Umbilical cord (tissue), 2 donors: ENCODE measurements around the gene FBXL14. TPM values are rescaled to one million over a fixed set of nuclear protein-coding genes. Genes with fewer than 3 reads are reported as not detected.

ENCODE experiments used
- DNase-seq: peaks from one replicate; pipeline ENCODE4 v3.0.0-alpha.2; 2015; ENCODE audit warnings: low spot score
- total RNA-seq: library from RNA; depleted of rRNA; stranded (reverse); fragments of >200 nt; gene quantifications from one replicate; pipeline ENCODE4 v1.2.3, GENCODE V29; 2014; ENCODE audit warnings: low replicate concordance; ENCODE audit not compliant: insufficient read depth

FBXL14 gene
- total RNA-seq, 1 donor from 2014 or later = 9.6 TPM

DNA sequence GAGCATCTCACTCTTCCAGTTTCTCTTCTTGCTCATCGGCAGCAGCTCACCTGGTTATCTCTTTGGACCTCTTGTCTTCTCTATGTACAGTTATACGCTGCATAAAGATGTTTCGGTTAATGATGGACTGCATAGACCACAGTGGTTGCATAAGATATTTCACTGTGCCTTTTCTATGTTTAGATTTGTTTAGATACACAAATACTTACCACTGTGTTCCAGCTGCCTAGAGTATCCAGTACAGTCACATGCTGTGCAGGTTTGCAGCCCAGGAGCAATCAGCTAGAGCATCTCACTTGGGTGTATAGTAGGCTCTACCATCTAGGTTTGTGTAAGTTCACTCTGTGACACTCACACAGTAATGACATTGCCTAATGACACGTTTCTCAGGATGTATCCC is 57.6 kb downstream of the FBXL14 start:
- no peak for DNase-seq

GRCh38 chr12:1534748-1535147 is 59.6 kb downstream of the FBXL14 start:
- no peak for DNase-seq

DNA sequence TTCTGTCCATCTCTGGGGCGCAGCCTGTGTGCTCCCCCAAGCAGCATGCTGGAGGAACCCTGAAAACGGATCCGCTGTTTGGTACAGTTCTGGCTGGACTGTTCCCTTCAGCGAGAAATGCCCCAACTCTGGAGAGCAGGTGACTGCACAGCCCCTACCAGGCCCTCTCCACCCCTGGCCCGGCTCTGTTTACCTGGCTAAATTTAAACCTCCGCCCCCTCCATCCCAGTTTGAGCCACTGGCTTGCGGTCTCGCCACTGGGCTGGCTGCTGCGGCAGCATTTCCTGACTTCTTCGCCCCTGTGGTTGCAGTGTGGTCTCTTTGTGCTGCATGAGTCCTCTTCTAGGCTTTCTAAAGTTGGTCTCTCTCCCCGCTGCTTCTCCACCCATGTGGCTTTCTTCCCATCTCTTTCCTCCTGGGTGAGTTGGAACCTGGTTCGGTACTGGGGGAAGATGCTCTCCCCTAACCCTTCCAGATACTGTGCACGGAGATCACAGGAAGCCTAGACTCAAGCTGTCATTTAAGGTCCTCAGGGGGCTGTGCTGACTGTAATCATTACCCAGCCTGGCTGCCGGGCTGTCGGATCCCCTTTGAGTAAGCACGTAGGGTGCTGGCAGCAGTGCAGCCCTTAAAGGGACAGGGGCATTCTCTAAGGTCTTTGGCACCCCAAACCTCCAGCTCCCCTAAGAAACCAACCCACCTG is 60.6 kb downstream of the FBXL14 start:
- no peak for DNase-seq

DNA sequence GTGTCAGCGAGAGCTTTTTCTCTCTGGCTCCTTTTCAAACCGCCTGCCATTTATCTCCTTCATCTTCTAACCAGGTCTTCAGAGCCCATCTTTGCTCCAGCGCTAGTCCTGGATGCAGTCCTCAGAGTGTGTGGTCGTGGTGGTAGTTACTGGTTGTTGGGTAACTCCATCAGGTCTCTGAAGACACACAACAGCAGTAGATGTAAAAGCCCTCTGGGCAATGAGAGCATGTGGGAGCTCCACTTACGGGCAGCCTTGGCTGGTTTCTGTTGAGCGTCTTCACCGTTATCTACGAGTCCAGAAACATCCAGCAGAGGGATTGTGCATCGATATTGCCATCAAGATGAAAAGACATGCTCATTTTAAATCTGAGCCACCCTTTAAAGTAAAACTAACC is 61.2 kb downstream of the FBXL14 start:
- DNase-seq = peak; percentile 58

GRCh38 chr12:1532375-1533165 is 61.8 kb downstream of the FBXL14 start:
- no peak for DNase-seq

DNA sequence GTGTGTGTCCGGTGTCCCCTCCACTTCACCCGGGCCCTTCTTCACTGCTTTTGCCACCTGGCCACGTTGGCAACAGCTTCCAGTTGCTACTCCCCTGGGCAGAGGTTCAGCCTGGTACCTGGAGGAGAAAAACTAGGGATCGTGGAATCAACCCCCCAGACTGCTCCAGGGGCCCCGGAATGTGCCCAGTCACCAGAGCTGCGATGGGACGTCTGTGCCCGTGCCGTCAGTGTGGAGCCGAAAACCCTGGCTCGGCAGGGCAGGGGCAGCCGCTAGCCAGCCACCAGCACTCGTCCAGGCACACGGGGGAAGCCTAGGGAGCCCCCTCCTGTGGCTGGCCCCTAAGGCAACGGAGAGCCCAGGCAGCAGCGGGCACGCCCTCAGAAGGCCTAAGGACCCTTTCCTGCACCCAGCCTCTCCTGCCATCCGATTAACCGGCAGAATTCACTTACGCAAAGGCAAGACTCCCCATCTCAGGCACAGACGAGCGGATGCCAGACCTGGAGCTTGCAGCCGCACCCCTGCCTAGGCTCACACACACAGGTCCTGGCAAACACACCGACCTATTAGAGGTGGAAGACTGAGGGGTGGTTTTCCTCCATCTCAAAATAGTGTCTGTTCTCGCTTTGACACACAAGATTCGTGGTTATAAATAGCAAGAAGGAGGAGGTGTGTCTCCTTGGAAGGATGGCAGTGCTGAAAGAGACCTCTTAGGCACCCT is 62.6 kb downstream of the FBXL14 start:
- no peak for DNase-seq

- DNase-seq = no peak
These were observed 63.2 kb downstream of the FBXL14 start for GRCh38 chr12:1531153-1531653.

DNA sequence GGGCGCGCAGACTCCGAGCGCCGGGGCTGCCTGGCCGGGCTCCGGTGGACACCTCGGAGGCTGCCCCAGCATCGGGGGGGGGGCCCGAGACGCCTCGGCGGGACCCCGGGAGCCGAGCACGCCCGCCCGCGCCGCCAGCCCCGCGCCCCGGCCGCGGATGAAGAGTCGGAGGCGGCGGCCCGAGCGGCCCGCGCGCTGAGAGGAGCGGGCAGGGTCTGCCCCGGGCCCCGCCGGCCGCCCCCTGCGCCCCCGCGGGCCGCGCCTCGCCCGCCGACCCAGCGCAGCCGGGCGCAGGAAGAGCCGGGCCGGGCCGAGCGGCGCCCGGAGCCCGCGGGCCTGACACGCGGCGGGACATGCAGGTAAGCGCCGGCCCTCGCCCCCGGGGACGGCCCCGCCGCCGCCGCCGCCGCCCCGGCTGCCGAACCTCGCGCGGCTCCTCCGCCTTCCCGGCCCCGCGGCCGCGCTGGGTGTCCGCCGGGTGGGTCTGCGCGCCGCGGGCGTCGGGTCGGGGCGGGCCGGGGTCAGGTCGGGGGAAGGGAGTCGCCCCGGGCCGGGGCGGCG is 63.7 kb downstream of the FBXL14 start:
- DNase-seq = no peak

GRCh38 chr12:1529862-1530591 is 64.4 kb downstream of the FBXL14 start:
- peak; percentile 68 for DNase-seq

- no peak for DNase-seq
These were observed 65.0 kb downstream of the FBXL14 start for GRCh38 chr12:1529228-1529861.

DNA sequence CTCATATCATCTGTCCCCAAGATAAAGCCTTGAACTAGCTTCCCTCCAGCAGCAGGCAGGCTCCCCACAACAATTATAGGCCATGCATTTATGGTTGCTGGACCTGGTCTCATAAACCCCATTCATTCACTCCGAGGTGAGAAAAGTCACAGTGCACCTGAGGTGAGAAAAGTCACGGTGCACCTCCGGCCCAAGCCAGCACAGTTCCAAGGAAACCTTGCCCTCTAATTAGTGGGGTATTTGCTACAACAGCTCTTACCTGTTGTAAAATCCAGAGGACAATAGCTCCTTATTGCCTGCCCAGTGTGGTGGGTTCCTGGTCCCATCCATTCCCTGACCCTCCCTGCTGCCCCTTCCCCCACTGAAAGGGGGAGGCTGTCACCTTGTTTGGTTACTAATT is 65.6 kb downstream of the FBXL14 start:
- DNase-seq = no peak

GRCh38 chr12:1527789-1528188 is 66.6 kb downstream of the FBXL14 start:
- no peak for DNase-seq

- no peak for DNase-seq
These were observed 68.5 kb downstream of the FBXL14 start for GRCh38 chr12:1525858-1526257.

- DNase-seq = no peak
These were observed 70.8 kb downstream of the FBXL14 start for GRCh38 chr12:1523558-1524050.

GRCh38 chr12:1523046-1523445 is 71.3 kb downstream of the FBXL14 start:
- no peak for DNase-seq

- no peak for DNase-seq
These were observed 74.7 kb downstream of the FBXL14 start for GRCh38 chr12:1519642-1520041.

DNA sequence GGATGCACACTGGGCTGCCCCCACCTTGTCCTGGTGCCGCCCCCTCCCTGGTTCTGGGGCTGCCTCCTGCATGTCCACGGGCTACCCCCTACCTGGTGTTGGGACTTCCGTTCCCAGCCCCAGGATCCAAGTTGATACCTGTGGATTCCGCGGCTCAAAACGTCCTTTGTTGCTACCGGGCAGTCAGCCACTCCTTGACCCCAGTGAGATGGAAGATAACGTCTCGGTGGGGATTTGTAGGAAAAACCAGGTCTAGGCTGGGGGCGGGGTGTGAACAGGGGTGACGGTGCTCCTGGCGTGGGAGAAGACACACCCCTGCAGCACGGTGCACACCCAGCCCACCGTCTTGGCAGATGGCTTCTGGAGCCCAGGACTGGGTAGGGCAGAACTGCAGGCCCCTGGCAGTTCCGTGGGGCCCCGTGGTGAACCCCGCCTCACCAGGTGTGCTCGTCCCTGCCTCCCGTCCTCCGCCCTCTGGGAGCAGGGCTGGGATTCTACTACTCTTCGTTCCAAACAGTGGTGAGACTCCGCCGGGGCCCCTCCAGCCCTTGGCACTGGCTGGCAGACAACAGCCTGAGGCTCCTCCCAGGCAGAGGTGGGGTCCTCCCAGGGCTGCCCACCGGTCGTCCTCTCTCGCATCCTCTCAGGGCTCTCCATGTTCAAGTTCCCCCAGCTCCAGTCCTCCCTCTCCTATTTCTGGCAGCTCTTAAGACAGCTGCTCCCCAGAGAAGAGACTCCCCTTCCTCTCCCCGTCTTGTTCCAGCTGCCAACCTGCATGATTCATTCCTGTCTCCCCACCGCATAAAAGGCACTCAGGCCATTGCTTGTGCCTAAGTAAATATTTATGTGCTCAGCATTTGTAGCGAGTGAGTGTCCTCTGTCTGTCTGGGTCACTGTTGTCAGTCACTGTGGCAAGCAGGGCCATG is 75.5 kb downstream of the FBXL14 start:
- peak; percentile 33 for DNase-seq

GRCh38 chr12:1517734-1518525 is 76.5 kb downstream of the FBXL14 start:
- no peak for DNase-seq

DNA sequence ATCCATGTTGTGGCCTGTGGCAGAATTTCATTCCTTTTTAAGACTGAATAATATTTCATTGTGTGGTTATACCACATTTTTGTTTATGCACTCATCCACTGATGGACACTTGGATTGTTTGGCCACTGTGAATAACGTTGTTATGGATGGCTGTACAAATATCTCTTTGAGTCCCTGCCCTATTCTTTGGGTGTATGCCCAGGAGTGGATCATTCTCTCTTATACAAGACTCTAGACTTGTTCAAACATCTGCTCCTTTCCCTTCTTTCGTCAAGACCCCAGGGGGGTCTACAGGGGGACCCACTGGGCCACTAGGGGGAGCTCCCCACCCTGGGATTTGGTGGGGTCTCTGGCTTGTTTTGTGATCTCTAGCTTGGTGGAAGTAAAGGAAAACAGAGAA is 77.4 kb downstream of the FBXL14 start:
- DNase-seq = peak; percentile 35
